ENCODE results near the gene HTN3.
"Not testable (repeated sequence)": the region's sequence is repeated elsewhere in the genome, so short reads cannot be mapped to it uniquely, and the experiment has no call there.

GRCh38 chr4:70019006-70019405 is 9.3 kb upstream of the HTN3 start:
- TF ChIP-seq POLR2A, CTCF (IDR thresholded peaks at IDR 0.05): not testable (repeated sequence)

All from lower leg skin (tissue), 3 donors.